Psoas muscle (tissue), 8 donors: ENCODE measurements around the gene OR2AG1. TPM values are rescaled to one million over a fixed set of nuclear protein-coding genes. Genes with fewer than 3 reads are reported as not detected.

Experiments used
- ATAC-seq, 4 donors: fragments of 200-7000 bp; cut with Tn5 transposase; one replicate each; pipeline ENCODE4 v1.9.1; 2020; ENCODE audit warnings: moderate library complexity in 3 of 4, mild to moderate bottlenecking in 2 of 4
- DNase-seq, 2 donors: peaks; one replicate each; pipeline ENCODE4 v3.0.0-alpha.2; 2020
- H3K27ac ChIP-seq: fragments of 200-600 bp; one replicate; pipeline ENCODE4 v1.8.0; 2022
- H3K27me3 ChIP-seq, 3 donors: fragments of 200-600 bp in 1 of 3; one replicate each; pipeline versions ENCODE4 v1.6.1 to v1.8.0; 2013 to 2022; ENCODE audit warnings: low read length in 2 of 3, mild to moderate bottlenecking in 2 of 3, moderate library complexity in 1 of 3; ENCODE audit not compliant: insufficient read depth in 3 of 3
- H3K36me3 ChIP-seq, 2 donors: fragments of 200-600 bp in 1 of 2; one replicate each; pipeline versions ENCODE4 v1.6.1 to v1.8.0; 2013 to 2022; ENCODE audit warnings: low read depth in 1 of 2, mild to moderate bottlenecking in 1 of 2, moderate library complexity in 1 of 2; ENCODE audit not compliant: insufficient read depth in 1 of 2
- H3K4me1 ChIP-seq: fragments of 200-600 bp; one replicate; pipeline ENCODE4 v1.8.0; 2022
- H3K4me3 ChIP-seq: fragments of 200-600 bp; one replicate; pipeline ENCODE4 v1.8.0; 2022; ENCODE audit warnings: mild to moderate bottlenecking
- H3K9me3 ChIP-seq: fragments of 200-600 bp; one replicate; pipeline ENCODE4 v1.8.0; 2022
- CTCF ChIP-seq: fragments of 200-600 bp; IDR thresholded peaks from one replicate; pipeline ENCODE4 v1.8.0; 2022; ENCODE audit warnings: antibody characterized with exemption
- WGBS, 3 donors: extraction: QIAGEN DNeasy Blood & Tissue Kit; methylation state at CpG; one replicate each; pipeline versions ENCODE4 v1.1.6 to v1.1.7; 2013; 5-methylcytosine and 5-hydroxymethylcytosine counted together
- intact Hi-C, 2 donors: fragments of 100-400 bp; cut with DNase I; formaldehyde crosslinking; loops; one replicate each; pipeline versions ENCODE4 v1.11.0 to v1.14.2; 2022
- polyA plus RNA-seq, 3 donors: library from polyadenylated mRNA; stranded (reverse); fragments of 200-250 nt; gene quantifications; one replicate each; pipeline ENCODE4 v1.2.3, GENCODE V29; 2013
- total RNA-seq, 4 donors: library from RNA; stranded (reverse); fragmentation: NEBNext Ultra II Directional in 2 of 4; extraction: Animal tissue kit (Norgen Biotek cat#: 25700) in 2 of 4; gene quantifications; one replicate each; pipeline versions ENCODE4 v1.2.1 to v1.2.4, GENCODE V29; 2021 to 2023
- donor health status: healthy with polysubstance abuse.
- donor health status: DM: no; HTN: no; CAD: no; lungs with moderate emphysema.
- donor health status: Bipolar disorder and iron deficiency.
- donor health status: healthy.
- donor health status: DM: yes; HTN: yes; CAD: no.
- donor health status: DM: no; HTN: no; CAD: no.
- donor health status: DM: no; HTN: no; CAD: no.
- donor health status: DM: yes; HTN: yes; CAD: no.

OR2AG1 gene
- total and polyA plus RNA-seq, 7 donors = not detected

- TF ChIP-seq CTCF = no peak
- DNase-seq (no peak), ATAC-seq (no peak)
- Histone ChIP-seq H3K36me3 (no peaks in the 10 kb centered on the region), H3K27ac (no peak overlapping the region), H3K4me3 (no peak overlapping the region), H3K27me3 (peaks cover 0 to 3% (median 0%) of the 10 kb centered on the region in 3 donors), H3K9me3 (no peaks in the 10 kb centered on the region), H3K4me1 (no peaks in the 10 kb centered on the region)
- 35 to 77% (median 71%) methylated on average over 1 of the region's 1 CpG for WGBS, 3 donors
- intact Hi-C loops = no loop called here
Observed at GRCh38 chr11:6834021-6834420, 51.2 kb downstream of the OR2AG1 start.

Other genes with a start within 250 kb of the OR2AG1 start
- gene RRP8, start 179.4 kb upstream of the OR2AG1 start, total RNA-seq = 10 to 100 TPM; 11.6 to 18.6 (median 15.5) TPM
- 10 to 100 TPM; 18.4 to 34.0 (median 26.1) TPM for gene RRP8, start 179.4 kb upstream of the OR2AG1 start, polyA plus RNA-seq
- gene ILK, start 179.2 kb upstream of the OR2AG1 start, total RNA-seq = 10 to 100 TPM; 68.3 to 96.6 (median 84.3) TPM
- gene ILK, start 179.2 kb upstream of the OR2AG1 start, polyA plus RNA-seq = 100 to 1,000 TPM in 2 of 3 donors, 10 to 100 TPM in 1; 75.8 to 173 (median 104) TPM
- 100 to 1,000 TPM in 2 of 4 donors, 10 to 100 TPM in 2; 70.4 to 119 (median 99.5) TPM for gene TAF10, start 170.8 kb upstream of the OR2AG1 start, total RNA-seq
- 10 to 100 TPM; 67.0 to 80.3 (median 67.1) TPM for gene TAF10, start 170.8 kb upstream of the OR2AG1 start, polyA plus RNA-seq
- 10 to 100 TPM; 28.0 to 50.2 (median 35.8) TPM for gene TPP1, start 163.6 kb upstream of the OR2AG1 start, total RNA-seq
- gene TPP1, start 163.6 kb upstream of the OR2AG1 start, polyA plus RNA-seq = 10 to 100 TPM; 11.8 to 30.0 (median 21.6) TPM
- gene DCHS1, start 127.2 kb upstream of the OR2AG1 start, total RNA-seq = 1 to 10 TPM; 3.2 to 7.2 (median 5.4) TPM
- gene DCHS1, start 127.2 kb upstream of the OR2AG1 start, polyA plus RNA-seq = 1 to 10 TPM in 2 of 3 donors, under 1 TPM in 1; 0.98 to 1.7 (median 1.1) TPM
- gene MRPL17, start 99.7 kb upstream of the OR2AG1 start, total RNA-seq = 10 to 100 TPM; 27.2 to 44.8 (median 38.8) TPM
- 10 to 100 TPM; 43.0 to 95.6 (median 47.0) TPM for gene MRPL17, start 99.7 kb upstream of the OR2AG1 start, polyA plus RNA-seq
- not detected for gene OR2AG2, start 11.0 kb upstream of the OR2AG1 start, total RNA-seq
- under 1 TPM in 1 of 3 donors, not detected in 2; 0.01 TPM for gene OR2AG2, start 11.0 kb upstream of the OR2AG1 start, polyA plus RNA-seq
- not detected for gene OR6A2, start 16.7 kb downstream of the OR2AG1 start, total RNA-seq
- gene OR6A2, start 16.7 kb downstream of the OR2AG1 start, polyA plus RNA-seq = not detected
- not detected for gene OR10A5, start 62.7 kb downstream of the OR2AG1 start, total RNA-seq
- gene OR10A5, start 62.7 kb downstream of the OR2AG1 start, polyA plus RNA-seq = not detected
- not detected for gene OR10A2, start 80.0 kb downstream of the OR2AG1 start, total RNA-seq
- gene OR10A2, start 80.0 kb downstream of the OR2AG1 start, polyA plus RNA-seq = not detected
- gene OR10A4, start 93.6 kb downstream of the OR2AG1 start, total RNA-seq = not detected
- gene OR10A4, start 93.6 kb downstream of the OR2AG1 start, polyA plus RNA-seq = not detected
- gene OR2D2, start 109.5 kb downstream of the OR2AG1 start, total RNA-seq = not detected
- gene OR2D2, start 109.5 kb downstream of the OR2AG1 start, polyA plus RNA-seq = not detected
- not detected for gene OR2D3, start 138.0 kb downstream of the OR2AG1 start, total RNA-seq
- not detected for gene OR2D3, start 138.0 kb downstream of the OR2AG1 start, polyA plus RNA-seq
- gene ZNF215, start 143.4 kb downstream of the OR2AG1 start, total RNA-seq = under 1 TPM; 0.11 to 0.36 (median 0.21) TPM
- gene ZNF215, start 143.4 kb downstream of the OR2AG1 start, polyA plus RNA-seq = under 1 TPM; 0.07 to 0.35 (median 0.23) TPM
- under 1 TPM; 0.30 to 0.97 (median 0.64) TPM for gene ZNF214, start 237.3 kb downstream of the OR2AG1 start, total RNA-seq
- gene ZNF214, start 237.3 kb downstream of the OR2AG1 start, polyA plus RNA-seq = under 1 TPM; 0.46 to 0.90 (median 0.75) TPM
- under 1 TPM in 1 of 4 donors, not detected in 3; 0.06 TPM for gene NLRP14, start 237.5 kb downstream of the OR2AG1 start, total RNA-seq
- gene NLRP14, start 237.5 kb downstream of the OR2AG1 start, polyA plus RNA-seq = not detected